HEK293T (cell line): ENCODE data around the gene ENTPD7.
"Not testable (repeated sequence)": the region's sequence is repeated elsewhere in the genome, so short reads cannot be mapped to it uniquely, and the experiment has no call there.

Experiments used
- CTCF ChIA-PET: fragments of 350-600 bp; formaldehyde crosslinking; extraction: SDS; loops from one replicate; lab custom pipeline; 2021; ENCODE audit warnings: antibody characterized with exemption, inconsistent platforms; lab: Yijun Ruan, JAX
- POLR2A ChIA-PET: fragments of 350-600 bp; formaldehyde crosslinking; extraction: SDS; loops from one replicate; lab custom pipeline; 2020; ENCODE audit warnings: antibody characterized with exemption, inconsistent platforms; lab: Yijun Ruan, JAX
- DNase-seq: peaks from one replicate; pipeline ENCODE4 v3.0.0; 2012; ENCODE audit warnings: mixed read lengths; ENCODE audit errors: extremely low spot score
- ARNT ChIP-seq: fragments of 450-650 bp; IDR thresholded peaks from 2 replicates; pipeline ENCODE4 v1.6.1; 2017; ENCODE audit warnings: mild to moderate bottlenecking
- BHLHE40 ChIP-seq: fragments of 450-650 bp; IDR thresholded peaks from 2 replicates; pipeline ENCODE4 v1.6.1; 2016; ENCODE audit warnings: mild to moderate bottlenecking, moderate library complexity, borderline replicate concordance
- CTBP1 ChIP-seq: fragments of 450-650 bp; IDR thresholded peaks from 2 replicates; pipeline ENCODE4 v1.6.1; 2016; ENCODE audit warnings: borderline replicate concordance
- ELF4 ChIP-seq: fragments of 450-650 bp; IDR thresholded peaks from 2 replicates; pipeline ENCODE4 v1.6.1; 2017; ENCODE audit warnings: antibody characterized with exemption
- FOXA1 ChIP-seq: fragments of 450-650 bp; IDR thresholded peaks from 2 replicates; pipeline ENCODE4 v1.6.1; 2016; ENCODE audit warnings: mild to moderate bottlenecking
- FOXK2 ChIP-seq: fragments of 450-650 bp; IDR thresholded peaks from 2 replicates; pipeline ENCODE4 v1.6.1; 2016; ENCODE audit warnings: mild to moderate bottlenecking
- FOXM1 ChIP-seq: fragments of 450-650 bp; IDR thresholded peaks from 2 replicates; pipeline ENCODE4 v1.6.1; 2017; ENCODE audit warnings: mild to moderate bottlenecking, borderline replicate concordance
- HDGF ChIP-seq: fragments of 450-650 bp; IDR thresholded peaks from 2 replicates; pipeline ENCODE4 v1.6.1; 2017; ENCODE audit warnings: antibody characterized with exemption, borderline replicate concordance
- L3MBTL2 ChIP-seq: fragments of 450-650 bp; conservative IDR thresholded peaks from 2 replicates; pipeline ENCODE4 v1.6.1; 2016; ENCODE audit warnings: mild to moderate bottlenecking
- LEF1 ChIP-seq: fragments of 450-650 bp; IDR thresholded peaks from 2 replicates; pipeline ENCODE4 v1.6.1; 2017; ENCODE audit warnings: mild to moderate bottlenecking, borderline replicate concordance
- NFRKB ChIP-seq: fragments of 450-650 bp; IDR thresholded peaks from 2 replicates; pipeline ENCODE4 v1.6.1; 2016; ENCODE audit warnings: mild to moderate bottlenecking, moderate library complexity
- SP1 ChIP-seq: fragments of 450-650 bp; IDR thresholded peaks from 2 replicates; pipeline ENCODE4 v1.6.1; 2017
- SUZ12 ChIP-seq: fragments of 450-650 bp; IDR thresholded peaks from 2 replicates; pipeline ENCODE4 v1.6.1; 2016; ENCODE audit warnings: mild to moderate bottlenecking
- TARDBP ChIP-seq: fragments of 450-650 bp; IDR thresholded peaks from 2 replicates; pipeline ENCODE4 v1.6.1; 2016
- ZNF384 ChIP-seq: fragments of 450-650 bp; IDR thresholded peaks from 2 replicates; pipeline ENCODE4 v1.6.1; 2016
- TF ChIP-seq, protein P1 (sequence below): fragments of 450-650 bp; IDR thresholded peaks from 2 replicates; pipeline ENCODE4 v1.6.1; 2016

The ENTPD7 gene

DNA sequence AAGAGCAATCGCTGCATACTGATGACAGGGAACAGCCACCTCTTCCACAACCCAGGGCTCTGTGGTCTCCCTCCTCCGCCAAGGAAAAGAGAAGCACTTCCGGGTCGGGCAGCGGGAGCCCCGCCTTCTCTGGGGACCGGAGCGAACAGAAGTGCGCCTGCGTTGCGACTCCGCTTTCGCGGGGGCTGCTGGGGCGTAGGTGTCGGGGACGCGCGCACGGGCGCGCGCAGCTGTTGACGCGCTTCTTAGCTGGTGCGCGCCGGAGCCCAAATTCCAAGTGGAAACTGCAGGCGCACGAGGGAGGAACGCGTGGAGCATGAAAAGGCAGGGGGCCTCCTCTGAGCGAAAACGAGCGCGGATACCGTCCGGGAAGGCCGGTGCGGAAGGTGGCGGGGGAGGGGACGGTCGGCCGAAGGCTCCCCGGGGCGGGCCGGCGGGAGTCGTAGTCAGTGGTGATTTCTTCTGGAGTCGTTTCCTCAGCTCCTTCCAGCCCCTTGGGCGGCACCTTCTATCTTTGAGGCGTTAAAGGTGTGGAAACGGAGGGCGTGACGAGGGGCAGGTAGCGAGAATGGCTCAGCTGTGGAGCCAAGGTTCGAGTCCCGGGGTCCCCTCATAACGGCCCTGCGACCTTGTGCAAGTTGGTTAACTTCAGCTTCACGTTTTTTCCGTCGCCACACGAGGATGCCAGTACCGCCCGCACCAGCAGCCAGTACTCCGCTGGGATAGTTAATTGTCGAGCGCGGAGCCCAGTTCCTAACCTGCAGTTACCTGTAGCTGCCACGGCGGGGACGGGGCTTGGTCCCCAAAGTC is 72.9 kb downstream of the ENTPD7 start, which contains the start of the genes COX15 and CUTC:
Gene COX15 (minus strand): TSS at position 95 of the 810 bp plus-strand sequence. CDS start 78 bp downstream, at position 17.
Gene CUTC (plus strand): TSS at position 202 of the 810 bp plus-strand sequence. CDS start 115 bp downstream, at position 317.
- CTCF ChIA-PET: interaction anchor here (0.8 to 1.8 kb wide), 6 partner anchors 8 to 258 kb away, joined by 3 to 7 read pairs (median 4); no protein-coding TSS in a partner anchor
- TF ChIP-seq ELF4: peak; percentile 82
- TF ChIP-seq ARNT: no peak
- peak; percentile 77 for TF ChIP-seq L3MBTL2
- POLR2A ChIA-PET: interaction anchor here (0.6 to 3.6 kb wide), 15 partner anchors 10 to 302 kb away, joined by 3 to 32 read pairs (median 4); partner anchors contain the start of genes ENTPD7, GOT1 and SLC25A28
- peak; percentile 99 for DNase-seq

DNA sequence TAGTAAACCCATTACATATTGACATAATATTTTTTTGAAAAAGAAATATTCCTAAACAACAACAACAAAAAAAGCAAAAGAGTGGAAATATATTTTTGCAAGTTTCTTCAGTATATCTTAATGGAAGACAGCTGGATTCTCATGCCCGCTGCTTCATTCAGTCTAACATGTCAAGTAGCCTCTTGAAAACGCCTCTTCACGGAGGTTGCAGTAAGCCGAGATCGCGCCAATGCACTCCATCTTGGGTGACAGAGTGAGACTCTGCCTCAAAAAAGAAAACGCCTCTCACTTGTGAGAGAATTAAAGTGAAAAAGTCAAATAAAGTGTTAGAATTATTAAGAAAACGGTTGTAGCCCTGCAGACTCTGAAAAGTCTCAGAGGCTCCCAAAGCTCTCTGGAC is 74.1 kb downstream of the ENTPD7 start:
- DNase-seq: no peak
- no peak for TF ChIP-seq LEF1
- no peak for TF ChIP-seq SP1
- ChIA-PET POLR2A (interaction anchor here (3.6 kb wide), 1 partner anchor 113 kb away, joined by 32 read pairs; the partner anchor contains the start of gene SLC25A28), CTCF (interaction anchor here (1.2 to 1.8 kb wide), 2 partner anchors 10 to 112 kb away, joined by 4 read pairs; no protein-coding TSS in a partner anchor)

DNA sequence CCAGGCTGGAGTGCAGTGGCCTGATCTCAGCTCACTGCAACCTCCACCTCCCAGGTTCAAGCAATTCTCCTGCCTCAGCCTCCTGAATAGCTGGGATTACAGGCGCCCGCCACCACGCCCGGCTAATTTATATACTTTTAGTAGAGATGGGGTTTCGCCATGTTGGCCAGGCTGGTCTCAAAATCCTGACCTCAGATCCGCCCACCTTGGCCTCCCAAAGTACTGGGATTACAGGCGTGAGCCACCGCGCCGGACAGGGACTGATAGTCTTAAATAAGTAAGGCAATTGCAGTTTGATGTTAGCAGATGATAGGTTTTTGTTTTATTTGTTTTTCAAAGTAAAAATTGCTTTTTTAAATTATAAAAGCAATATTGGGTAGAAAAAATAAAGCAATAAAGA is 74.8 kb downstream of the ENTPD7 start:
- POLR2A ChIA-PET: interaction anchor here (3.6 kb wide), 1 partner anchor 114 kb away, joined by 32 read pairs; the partner anchor contains the start of gene SLC25A28
- CTCF ChIA-PET, DNase-seq: not testable (repeated sequence)

DNA sequence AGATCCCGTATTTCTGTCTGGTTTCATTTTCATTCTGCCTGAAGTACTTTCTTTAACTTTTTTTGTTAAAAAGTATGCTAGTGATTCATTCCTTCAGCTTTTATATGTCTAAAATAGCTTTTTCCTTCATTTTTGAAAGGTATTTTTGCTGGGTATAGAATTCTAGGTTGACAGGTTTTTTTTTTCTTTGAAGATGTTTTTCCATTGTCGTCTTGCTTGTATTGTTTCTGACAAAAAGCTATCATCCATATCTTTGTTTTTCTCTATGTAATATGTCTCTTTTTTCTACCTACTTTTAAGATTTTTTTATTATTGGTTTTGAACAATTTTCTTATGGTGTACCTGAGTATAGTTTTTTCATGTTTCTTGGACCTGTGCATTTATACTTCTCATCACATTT is 81.0 kb downstream of the ENTPD7 start:
- POLR2A ChIA-PET: interaction anchor here (4.4 kb wide), 1 partner anchor 8 kb away, joined by 23 read pairs; the partner anchor contains the start of genes COX15 and CUTC
- DNase-seq: no peak
- CTCF ChIA-PET: interaction anchor here (1.0 kb wide), 1 partner anchor 8 kb away, joined by 3 read pairs; the partner anchor contains the start of genes COX15 and CUTC
- TF ChIP-seq TARDBP: no peak
- no peak for TF ChIP-seq LEF1
- no peak for TF ChIP-seq ELF4
- no peak for TF ChIP-seq SP1
- no peak for TF ChIP-seq ZNF384
- TF ChIP-seq BHLHE40: no peak
- no peak for TF ChIP-seq FOXK2
- TF ChIP-seq FOXM1: no peak
- TF ChIP-seq CTBP1: no peak

DNA sequence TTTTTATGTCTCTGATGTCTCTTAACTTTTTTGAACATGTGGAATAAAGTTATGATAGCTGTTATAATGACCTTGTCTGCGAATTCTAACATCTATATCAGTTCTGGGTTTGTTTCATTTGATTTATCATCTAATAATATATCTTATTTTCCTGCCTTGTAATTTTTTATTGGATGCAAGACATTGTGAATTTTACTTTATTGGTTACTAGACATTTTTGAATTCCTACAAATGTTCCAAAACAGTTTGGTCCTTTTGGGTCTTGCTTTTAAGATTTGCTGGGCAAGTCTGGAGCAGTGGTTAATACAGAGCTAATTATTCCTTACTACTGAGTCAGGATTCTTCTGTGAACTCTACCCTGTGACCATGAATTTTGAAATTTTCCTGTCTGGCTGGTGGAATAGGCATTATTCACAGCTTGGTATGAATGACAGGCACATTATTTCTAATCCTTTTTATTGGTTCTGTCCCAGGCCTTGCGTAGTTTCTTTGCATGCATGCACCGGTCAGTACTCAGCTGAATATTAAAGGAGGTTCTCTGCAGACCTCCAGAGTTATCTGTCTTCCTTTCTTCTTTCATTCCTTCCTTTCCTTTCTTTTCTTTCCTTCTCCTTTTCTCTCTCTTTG is 81.7 kb downstream of the ENTPD7 start:
- ChIA-PET POLR2A (interaction anchor here (4.4 kb wide), 1 partner anchor 9 kb away, joined by 23 read pairs; the partner anchor contains the start of genes COX15 and CUTC), CTCF (interaction anchor here (0.6 to 1.0 kb wide), 2 partner anchors 9 to 1938 kb away, joined by 3 read pairs; partner anchors contain the start of genes COX15 and CUTC)
- TF ChIP-seq ARNT (no peak), NFRKB (no peak), FOXK2 (no peak), LEF1 (no peak), SUZ12 (no peak), ZNF384 (no peak), ELF4 (no peak), TARDBP (no peak), CTBP1 (no peak), BHLHE40 (no peak), HDGF (no peak), FOXA1 (no peak), SP1 (no peak), L3MBTL2 (no peak), FOXM1 (no peak)
- TF ChIP-seq, protein P1, sequence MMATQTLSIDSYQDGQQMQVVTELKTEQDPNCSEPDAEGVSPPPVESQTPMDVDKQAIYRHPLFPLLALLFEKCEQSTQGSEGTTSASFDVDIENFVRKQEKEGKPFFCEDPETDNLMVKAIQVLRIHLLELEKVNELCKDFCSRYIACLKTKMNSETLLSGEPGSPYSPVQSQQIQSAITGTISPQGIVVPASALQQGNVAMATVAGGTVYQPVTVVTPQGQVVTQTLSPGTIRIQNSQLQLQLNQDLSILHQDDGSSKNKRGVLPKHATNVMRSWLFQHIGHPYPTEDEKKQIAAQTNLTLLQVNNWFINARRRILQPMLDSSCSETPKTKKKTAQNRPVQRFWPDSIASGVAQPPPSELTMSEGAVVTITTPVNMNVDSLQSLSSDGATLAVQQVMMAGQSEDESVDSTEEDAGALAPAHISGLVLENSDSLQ: no peak
- no peak for DNase-seq

DNA sequence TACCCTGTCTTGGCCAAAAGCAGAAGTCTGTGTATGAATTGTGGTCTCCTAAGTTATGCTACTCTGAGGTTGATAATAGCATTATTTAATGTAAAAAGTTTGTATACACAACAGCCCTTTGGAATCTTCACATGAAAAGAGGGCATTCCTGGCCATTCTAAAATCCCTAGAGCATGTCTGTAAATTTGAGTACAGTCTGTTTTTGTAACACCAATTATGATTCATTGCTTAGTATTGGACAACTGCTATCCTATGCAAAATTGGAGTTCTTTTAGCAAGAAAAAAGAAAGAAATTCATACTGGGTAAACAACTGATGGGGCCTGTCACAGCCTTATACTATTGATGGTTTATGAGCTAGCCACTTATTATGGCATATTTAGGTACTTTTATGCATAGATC is 82.9 kb downstream of the ENTPD7 start:
- no peak for DNase-seq
- ChIA-PET CTCF (interaction anchor here (0.6 to 0.7 kb wide), 3 partner anchors 62 to 88 kb away, joined by 3 to 6 read pairs (median 5); no protein-coding TSS in a partner anchor), POLR2A (interaction anchor here (4.4 kb wide), 1 partner anchor 10 kb away, joined by 23 read pairs; the partner anchor contains the start of genes COX15 and CUTC)
- no peak for TF ChIP-seq FOXK2
- TF ChIP-seq BHLHE40: no peak
- no peak for TF ChIP-seq NFRKB
- TF ChIP-seq, protein P1: no peak
- no peak for TF ChIP-seq TARDBP
- no peak for TF ChIP-seq SP1
- no peak for TF ChIP-seq ELF4
- TF ChIP-seq SUZ12: no peak
- no peak for TF ChIP-seq FOXA1
- TF ChIP-seq ZNF384: no peak
- no peak for TF ChIP-seq L3MBTL2
- no peak for TF ChIP-seq HDGF
- no peak for TF ChIP-seq FOXM1
- no peak for TF ChIP-seq LEF1
- no peak for TF ChIP-seq CTBP1
- TF ChIP-seq ARNT: no peak
